Spleen (tissue), 11 donors: Measurements from ENCODE around the gene PRELID3B. TPM values are rescaled to one million over a fixed set of nuclear protein-coding genes. Genes with fewer than 3 reads are reported as not detected.

Experiments used
- DNase-seq: peaks from one replicate; pipeline ENCODE4 v3.0.0-alpha.2; 2020
- H3K27ac ChIP-seq, 8 donors: fragments of 200-600 bp; sonication (generic) in 7 of 8; 1 replicate in 4 of 8; 2 replicates in 4 of 8; pipeline versions ENCODE4 v1.5.0 to v1.8.0; 2016 to 2021; ENCODE audit warnings: inconsistent platforms in 4 of 8, mild to moderate bottlenecking in 4 of 8, moderate library complexity in 1 of 8
- H3K27me3 ChIP-seq, 7 donors: fragments of 200-600 bp; sonication (generic) in 6 of 7; replicated peaks in 1 of 7; 1 replicate in 4 of 7; 2 replicates in 3 of 7; pipeline versions ENCODE4 v1.5.0 to v1.8.0; 2016 to 2021; ENCODE audit warnings: inconsistent platforms in 3 of 7, mild to moderate bottlenecking in 1 of 7
- H3K36me3 ChIP-seq, 6 donors: fragments of 200-600 bp; sonication (generic) in 5 of 6; 1 replicate in 4 of 6; 2 replicates in 2 of 6; pipeline versions ENCODE4 v1.5.0 to v1.8.0; 2016 to 2021; ENCODE audit warnings: inconsistent platforms in 2 of 6
- H3K4me1 ChIP-seq, 6 donors: fragments of 200-600 bp; sonication (generic) in 5 of 6; 1 replicate in 3 of 6; 2 replicates in 3 of 6; pipeline versions ENCODE4 v1.5.0 to v1.8.0; 2016 to 2021; ENCODE audit warnings: inconsistent platforms in 3 of 6
- H3K4me3 ChIP-seq, 8 donors: fragments of 200-600 bp; sonication (generic) in 7 of 8; 1 replicate in 4 of 8; 2 replicates in 4 of 8; pipeline versions ENCODE4 v1.5.0 to v1.8.0; 2016 to 2021; ENCODE audit warnings: inconsistent platforms in 4 of 8, mild to moderate bottlenecking in 4 of 8, moderate library complexity in 2 of 8
- H3K9me3 ChIP-seq, 8 donors: fragments of 200-600 bp; sonication (generic) in 7 of 8; 1 replicate in 4 of 8; 2 replicates in 4 of 8; pipeline versions ENCODE4 v1.5.0 to v1.8.0; 2016 to 2021; ENCODE audit warnings: inconsistent platforms in 4 of 8
- CTCF ChIP-seq, 11 experiments: fragments of 200-600 bp in 7 of 11; fragments of 450-650 bp in 4 of 11; sonication (generic) in 4 of 11; IDR thresholded peaks in 8 of 11; conservative IDR thresholded peaks in 3 of 11; 1 replicate in 7 of 11; 2 replicates in 4 of 11; pipeline versions ENCODE4 v1.4.0 to v1.8.0; 2016 to 2021; ENCODE audit warnings: antibody characterized with exemption in 11 of 11, inconsistent platforms in 4 of 11, mild to moderate bottlenecking in 1 of 11
- POLR2A ChIP-seq, 3 donors: fragments of 450-650 bp; IDR thresholded peaks; one replicate each; pipeline ENCODE4 v1.5.1; 2017; ENCODE audit warnings: antibody characterized with exemption in 3 of 3, mild to moderate bottlenecking in 1 of 3
- POLR2AphosphoS5 ChIP-seq, 3 donors: sonication (generic); formaldehyde crosslinking; IDR thresholded peaks; one replicate each; pipeline ENCODE4 v1.5.1; 2017; ENCODE audit warnings: antibody characterized with exemption in 3 of 3
- WGBS, 5 donors: extraction: QIAGEN DNeasy Blood & Tissue Kit in 3 of 5; methylation state at CpG; one replicate each; pipeline versions ENCODE4 v1.1.5 to v1.1.7; 2013 to 2018; 5-methylcytosine and 5-hydroxymethylcytosine counted together
- intact Hi-C: fragments of 100-400 bp; cut with DNase I; formaldehyde crosslinking; loops from one replicate; pipeline ENCODE4 v1.15.0; 2023; ENCODE audit warnings: low total_unique reads
- polyA plus RNA-seq, 3 donors: library from polyadenylated mRNA; stranded (reverse); fragments of 200-250 nt; gene quantifications; one replicate each; pipeline ENCODE4 v1.2.1, GENCODE V29; 2013
- total RNA-seq, 7 donors: library from RNA; depleted of rRNA in 3 of 7; stranded (reverse); fragments of >200 nt in 3 of 7; fragmentation: NEBNext Ultra II Directional in 4 of 7; extraction: Animal tissue kit (Norgen Biotek cat#: 25700) in 4 of 7; gene quantifications; one replicate each; pipeline versions ENCODE4 v1.1.0 to v1.2.1, GENCODE V29; 2016 to 2021
- donor health status: healthy with polysubstance abuse.
- donor health status: DM: no; HTN: no; CAD: no; lungs with moderate emphysema.
- donor health status: DM: no; HTN: no; CAD: no.
- donor health status: Bipolar disorder and iron deficiency.
- donor health status: healthy.
- donor health status: DM: no; HTN: no; CAD: no.
- donor health status: DM: yes; HTN: yes; CAD: no.

The PRELID3B gene
- total and polyA plus RNA-seq, 10 donors = 20.6 to 46.8 (median 40.5) TPM

GRCh38 chr20:59040667-59041066, 1.9 kb downstream of the PRELID3B start:
- intact Hi-C loops = loop anchor here (10.0 kb wide), 1 partner anchor 156 kb away; no protein-coding TSS in a partner anchor
- no peaks in the 10 kb centered on the region for H3K9me3 ChIP-seq
- TF ChIP-seq CTCF (IDR thresholded peaks at IDR 0.05 in 8 of 11, conservative IDR thresholded peaks at IDR 0.05 in 3 of 11) = no peak
- no peak for TF ChIP-seq POLR2A (IDR thresholded peaks at IDR 0.05)
- TF ChIP-seq POLR2AphosphoS5 (IDR thresholded peaks at IDR 0.05) = no peak
- H3K27me3 ChIP-seq = no peaks in the 10 kb centered on the region
- H3K27ac ChIP-seq = no peak overlapping the region
- no peak overlapping the region for H3K4me3 ChIP-seq
- peaks cover 19 to 82% (median 58%) of the 10 kb centered on the region in 6 donors for H3K4me1 ChIP-seq
- WGBS, 5 donors = 86 to 91% (median 87%) methylated on average over 5 of the region's 5 CpGs
- no peak for DNase-seq
- H3K36me3 ChIP-seq = peaks cover under 1 to 40% (median 26%) of the 10 kb centered on the region in 6 donors

GRCh38 chr20:59039233-59039632, 3.4 kb downstream of the PRELID3B start:
- no peaks in the 10 kb centered on the region for H3K27me3 ChIP-seq
- peaks cover 19 to 75% (median 54%) of the 10 kb centered on the region in 6 donors for H3K4me1 ChIP-seq
- no peak for DNase-seq
- H3K27ac ChIP-seq = no peak overlapping the region
- TF ChIP-seq POLR2A (IDR thresholded peaks at IDR 0.05) (no peak), CTCF (IDR thresholded peaks at IDR 0.05 in 8 of 11, conservative IDR thresholded peaks at IDR 0.05 in 3 of 11) (no peak), POLR2AphosphoS5 (IDR thresholded peaks at IDR 0.05) (no peak)
- peaks cover 7 to 55% (median 37%) of the 10 kb centered on the region in 6 donors for H3K36me3 ChIP-seq
- intact Hi-C loops = loop anchor here (10.0 kb wide), 1 partner anchor 54 kb away; the partner anchor contains the start of gene NELFCD
- WGBS, 5 donors = 75 to 88% (median 83%) methylated on average over 1 of the region's 1 CpG
- no peak overlapping the region for H3K4me3 ChIP-seq
- H3K9me3 ChIP-seq = no peaks in the 10 kb centered on the region

- Histone ChIP-seq H3K27ac (no peak overlapping the region), H3K4me1 (peaks cover 19 to 71% (median 47%) of the 10 kb centered on the region in 6 donors), H3K4me3 (no peak overlapping the region), H3K36me3 (peaks cover 7 to 61% (median 40%) of the 10 kb centered on the region in 6 donors), H3K27me3 (no peaks in the 10 kb centered on the region), H3K9me3 (no peaks in the 10 kb centered on the region)
- TF ChIP-seq CTCF (IDR thresholded peaks at IDR 0.05 in 8 of 11, conservative IDR thresholded peaks at IDR 0.05 in 3 of 11) = no peak
- TF ChIP-seq POLR2AphosphoS5 (IDR thresholded peaks at IDR 0.05) = no peak
- no peak for TF ChIP-seq POLR2A (IDR thresholded peaks at IDR 0.05)
- WGBS, 5 donors = 94 to 97% (median 95%) methylated on average over 12 of the region's 12 CpGs
- intact Hi-C loops = loop anchor here (10.0 kb wide), 1 partner anchor 53 kb away; the partner anchor contains the start of gene NELFCD
- DNase-seq = no peak
Observed at GRCh38 chr20:59037386-59037785, 5.2 kb downstream of the PRELID3B start.

- H3K9me3 ChIP-seq = no peaks in the 10 kb centered on the region
- H3K27ac ChIP-seq = no peak overlapping the region
- H3K27me3 ChIP-seq = no peaks in the 10 kb centered on the region
- H3K36me3 ChIP-seq = peaks cover 7 to 57% (median 41%) of the 10 kb centered on the region in 6 donors
- H3K4me3 ChIP-seq = no peak overlapping the region
- WGBS, 5 donors = 91 to 98% (median 96%) methylated on average over 3 of the region's 3 CpGs
- DNase-seq = no peak
- intact Hi-C loops = loop anchor here (10.0 kb wide), 1 partner anchor 51 kb away; the partner anchor contains the start of gene NELFCD
- peaks cover 13 to 65% (median 44%) of the 10 kb centered on the region in 6 donors for H3K4me1 ChIP-seq
- no peak for TF ChIP-seq POLR2A (IDR thresholded peaks at IDR 0.05)
- TF ChIP-seq POLR2AphosphoS5 (IDR thresholded peaks at IDR 0.05) = no peak
Observed at GRCh38 chr20:59035381-59035780, 7.2 kb downstream of the PRELID3B start.
